ENCODE measurements around the gene DERL2. TPM values are rescaled to one million over a fixed set of nuclear protein-coding genes. Genes with fewer than 3 reads are reported as not detected.
A peak's percentile ranks its signal among the peaks of the same experiment; 100 is the strongest.

DERL2 gene
- 104 TPM for polyA plus RNA-seq (2012; ENCODE audit: insufficient read length, low read depth)

DNA sequence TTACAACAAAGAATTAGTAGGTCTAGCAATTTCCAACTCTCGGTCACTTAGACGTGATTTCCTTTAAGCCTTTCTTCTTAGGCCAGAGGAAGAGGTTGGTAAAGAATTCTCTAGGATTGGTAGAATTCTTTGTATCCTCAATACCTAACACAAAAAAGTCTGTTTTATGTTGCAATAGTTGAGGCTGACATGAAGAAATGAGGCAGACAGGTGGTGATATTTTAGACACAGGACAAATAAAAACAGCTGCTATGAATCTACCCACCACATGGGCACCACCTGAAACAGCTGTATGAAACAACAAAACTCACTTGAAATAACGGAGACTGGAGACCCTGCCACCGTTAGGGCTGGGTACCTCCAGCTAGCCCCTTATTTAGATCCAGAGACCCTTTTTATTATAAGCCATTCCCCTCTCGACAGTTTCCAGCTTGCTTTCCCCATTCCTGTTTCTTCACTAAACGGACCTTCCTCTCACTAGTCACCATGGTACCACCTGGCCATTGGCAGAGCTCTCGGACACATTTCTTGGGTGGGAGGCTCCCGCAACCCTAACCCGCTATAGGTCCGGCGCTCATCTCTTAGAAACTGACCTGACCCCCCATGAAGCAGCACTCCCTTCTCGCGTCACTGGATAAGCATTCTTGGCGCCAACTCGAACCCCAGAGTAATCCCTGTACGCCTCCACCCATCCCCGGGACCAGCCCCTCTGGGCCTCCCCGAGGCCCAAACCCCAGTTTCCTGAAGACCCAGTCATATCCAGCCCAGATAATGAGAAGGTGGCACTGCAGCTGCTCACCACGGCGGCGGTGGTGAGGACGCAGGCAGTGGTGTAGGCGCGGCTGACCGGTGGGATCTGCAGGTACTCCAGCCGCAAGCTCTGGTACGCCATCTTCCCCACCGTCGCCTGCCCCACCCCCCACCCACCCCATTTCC, at the start of gene DERL2:
DERL2 (minus strand) TSS at position 909 of the 936 bp plus-strand sequence; CDS start at position 892, 17 bp downstream.
- TF ChIP-seq POLR2AphosphoS5 (IDR thresholded peaks at IDR 0.05; ENCODE audit: low read depth, low read length) (no peak; the same call in 1 of the 2 replicates), FOXP2 (optimal IDR thresholded peaks at IDR 0.05; ENCODE audit: borderline replicate concordance, extremely low read depth, extremely low read length, insufficient read depth) (no peak), SIN3A (IDR thresholded peaks at IDR 0.05; ENCODE audit: borderline replicate concordance, insufficient read depth, low read length) (peak; percentile 87; the same call in 1 of the 2 replicates)
- TF ChIP-seq, protein P1, sequence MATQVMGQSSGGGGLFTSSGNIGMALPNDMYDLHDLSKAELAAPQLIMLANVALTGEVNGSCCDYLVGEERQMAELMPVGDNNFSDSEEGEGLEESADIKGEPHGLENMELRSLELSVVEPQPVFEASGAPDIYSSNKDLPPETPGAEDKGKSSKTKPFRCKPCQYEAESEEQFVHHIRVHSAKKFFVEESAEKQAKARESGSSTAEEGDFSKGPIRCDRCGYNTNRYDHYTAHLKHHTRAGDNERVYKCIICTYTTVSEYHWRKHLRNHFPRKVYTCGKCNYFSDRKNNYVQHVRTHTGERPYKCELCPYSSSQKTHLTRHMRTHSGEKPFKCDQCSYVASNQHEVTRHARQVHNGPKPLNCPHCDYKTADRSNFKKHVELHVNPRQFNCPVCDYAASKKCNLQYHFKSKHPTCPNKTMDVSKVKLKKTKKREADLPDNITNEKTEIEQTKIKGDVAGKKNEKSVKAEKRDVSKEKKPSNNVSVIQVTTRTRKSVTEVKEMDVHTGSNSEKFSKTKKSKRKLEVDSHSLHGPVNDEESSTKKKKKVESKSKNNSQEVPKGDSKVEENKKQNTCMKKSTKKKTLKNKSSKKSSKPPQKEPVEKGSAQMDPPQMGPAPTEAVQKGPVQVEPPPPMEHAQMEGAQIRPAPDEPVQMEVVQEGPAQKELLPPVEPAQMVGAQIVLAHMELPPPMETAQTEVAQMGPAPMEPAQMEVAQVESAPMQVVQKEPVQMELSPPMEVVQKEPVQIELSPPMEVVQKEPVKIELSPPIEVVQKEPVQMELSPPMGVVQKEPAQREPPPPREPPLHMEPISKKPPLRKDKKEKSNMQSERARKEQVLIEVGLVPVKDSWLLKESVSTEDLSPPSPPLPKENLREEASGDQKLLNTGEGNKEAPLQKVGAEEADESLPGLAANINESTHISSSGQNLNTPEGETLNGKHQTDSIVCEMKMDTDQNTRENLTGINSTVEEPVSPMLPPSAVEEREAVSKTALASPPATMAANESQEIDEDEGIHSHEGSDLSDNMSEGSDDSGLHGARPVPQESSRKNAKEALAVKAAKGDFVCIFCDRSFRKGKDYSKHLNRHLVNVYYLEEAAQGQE (IDR thresholded peaks at IDR 0.05; ENCODE audit: insufficient read depth in 1 of 2, low read depth in 2 of 2, low read length in 2 of 2), result peak in 1 of 2 experiments; percentile 41; a peak in 1 of 4 replicates

DNA sequence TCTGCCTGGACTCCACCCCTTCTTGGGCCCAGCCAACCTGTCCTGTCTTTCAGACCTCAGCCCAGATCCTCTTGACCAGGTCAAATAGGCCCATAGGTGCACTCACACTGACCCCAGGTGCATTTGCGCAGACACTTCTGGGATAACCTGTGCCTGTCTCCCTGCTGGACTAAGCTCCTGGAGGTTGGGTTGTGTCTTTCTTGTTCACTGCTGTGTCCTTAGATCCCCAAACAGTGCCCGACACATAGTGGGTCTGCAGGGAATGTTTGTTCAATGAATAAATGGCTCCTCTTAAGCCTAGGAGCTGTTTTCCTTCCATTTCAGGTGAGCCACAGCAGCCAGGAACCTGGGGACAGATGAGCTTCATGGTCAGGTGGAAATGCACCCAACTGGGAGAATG, 49.5 kb upstream of the DERL2 start:
- TF ChIP-seq SIN3A (IDR thresholded peaks at IDR 0.05; ENCODE audit: borderline replicate concordance, insufficient read depth, low read length), result no peak
- no peak for TF ChIP-seq FOXP2 (optimal IDR thresholded peaks at IDR 0.05; ENCODE audit: borderline replicate concordance, extremely low read depth, extremely low read length, insufficient read depth)
- TF ChIP-seq TAF1 (IDR thresholded peaks at IDR 0.05; ENCODE audit: borderline replicate concordance, insufficient read depth, low read length), result no peak
- TF ChIP-seq POLR2AphosphoS5 (IDR thresholded peaks at IDR 0.05; ENCODE audit: low read depth, low read length), result no peak
- TF ChIP-seq, protein P1 (IDR thresholded peaks at IDR 0.05; ENCODE audit: insufficient read depth in 1 of 2, low read depth in 2 of 2, low read length in 2 of 2), result no peak

DNA sequence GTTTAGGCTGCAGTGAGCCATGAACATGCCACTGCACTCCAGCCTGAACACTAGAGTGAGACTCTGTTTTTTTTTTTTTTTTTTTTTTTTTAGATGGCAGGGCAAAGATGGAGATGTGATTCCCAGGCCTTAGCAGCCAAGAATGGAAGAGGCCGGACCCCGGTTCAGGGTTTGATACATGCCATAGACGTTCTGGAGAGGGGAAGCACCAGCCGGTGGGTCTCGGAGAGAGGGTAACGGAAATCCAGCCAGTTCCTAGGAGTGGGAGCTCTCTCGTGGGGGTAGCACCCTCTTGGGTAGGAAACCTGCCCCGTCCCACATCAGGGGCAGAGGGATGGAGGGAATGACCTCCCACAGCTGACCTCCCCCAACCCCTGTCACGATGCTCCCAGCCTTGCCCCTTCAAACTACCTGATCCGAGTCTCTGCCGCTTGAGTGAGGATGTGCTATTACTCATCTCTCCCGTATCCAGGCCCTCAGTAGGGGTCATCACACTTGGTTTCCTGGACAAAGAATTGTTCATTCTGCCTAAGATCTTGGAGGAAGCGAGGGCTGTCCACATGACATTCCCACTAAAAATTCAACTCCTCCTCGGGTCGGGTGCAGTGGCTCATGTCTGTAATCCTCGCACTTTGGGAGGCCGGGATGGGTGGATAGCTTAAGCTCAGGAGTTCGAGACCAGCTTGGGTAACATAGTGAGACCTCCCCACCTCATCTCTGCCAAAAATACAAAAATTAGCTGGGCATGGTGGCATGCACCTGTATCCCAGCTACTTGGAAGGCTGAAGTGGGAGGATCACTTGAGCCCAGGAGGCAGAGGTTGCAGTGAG, 47.7 kb upstream of the DERL2 start:
- TF ChIP-seq FOXP2 (optimal IDR thresholded peaks at IDR 0.05; ENCODE audit: borderline replicate concordance, extremely low read depth, extremely low read length, insufficient read depth) (no peak), POLR2AphosphoS5 (IDR thresholded peaks at IDR 0.05; ENCODE audit: low read depth, low read length) (no peak), SIN3A (IDR thresholded peaks at IDR 0.05; ENCODE audit: borderline replicate concordance, insufficient read depth, low read length) (no peak)

DNA sequence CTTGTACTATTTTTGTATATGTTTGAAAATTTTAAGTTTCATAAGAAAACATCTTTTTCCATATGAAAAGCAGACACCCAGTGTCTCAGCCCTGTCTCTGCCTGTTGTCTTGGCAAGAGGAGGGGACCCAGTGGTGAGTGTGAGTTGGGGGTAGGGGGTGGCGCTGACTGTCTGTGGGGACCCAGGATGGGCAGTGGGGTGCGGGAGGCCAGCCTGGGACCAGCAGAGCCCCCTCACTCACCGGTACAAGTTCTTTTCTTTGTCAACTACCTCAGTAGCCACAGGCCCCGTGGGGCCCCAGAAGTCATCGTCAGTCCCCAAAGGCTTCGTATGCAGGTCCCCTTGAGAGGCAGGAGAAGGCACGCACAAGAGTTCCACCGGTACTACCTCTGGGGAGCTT, 46.6 kb upstream of the DERL2 start:
- no peak for TF ChIP-seq POLR2AphosphoS5 (IDR thresholded peaks at IDR 0.05; ENCODE audit: low read depth, low read length)
- TF ChIP-seq, protein P1 (IDR thresholded peaks at IDR 0.05; ENCODE audit: insufficient read depth in 1 of 2, low read depth in 2 of 2, low read length in 2 of 2), result no peak
- no peak for TF ChIP-seq SIN3A (IDR thresholded peaks at IDR 0.05; ENCODE audit: borderline replicate concordance, insufficient read depth, low read length)
- TF ChIP-seq TAF1 (IDR thresholded peaks at IDR 0.05; ENCODE audit: borderline replicate concordance, insufficient read depth, low read length), result no peak
- TF ChIP-seq FOXP2 (optimal IDR thresholded peaks at IDR 0.05; ENCODE audit: borderline replicate concordance, extremely low read depth, extremely low read length, insufficient read depth), result no peak

DNA sequence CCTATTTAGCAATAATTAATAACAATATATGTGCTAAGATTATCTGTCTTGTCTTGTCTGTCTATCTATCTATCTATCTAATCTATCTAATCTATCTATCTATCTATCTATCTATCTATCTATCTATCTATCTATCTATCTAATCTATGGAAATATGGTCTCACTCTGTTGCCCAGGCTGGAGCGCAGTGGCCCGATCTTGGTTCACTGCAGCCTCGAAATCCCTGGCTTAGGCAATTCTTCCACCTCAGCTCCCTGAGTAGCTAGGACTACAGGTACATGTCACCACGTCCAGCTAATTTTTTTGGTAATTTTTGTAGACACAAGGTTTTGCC, 45.1 kb upstream of the DERL2 start:
- TF ChIP-seq SIN3A (IDR thresholded peaks at IDR 0.05; ENCODE audit: borderline replicate concordance, insufficient read depth, low read length) (no peak), POLR2AphosphoS5 (IDR thresholded peaks at IDR 0.05; ENCODE audit: low read depth, low read length) (no peak), TAF1 (IDR thresholded peaks at IDR 0.05; ENCODE audit: borderline replicate concordance, insufficient read depth, low read length) (no peak), FOXP2 (optimal IDR thresholded peaks at IDR 0.05; ENCODE audit: borderline replicate concordance, extremely low read depth, extremely low read length, insufficient read depth) (no peak)
- TF ChIP-seq, protein P1 (IDR thresholded peaks at IDR 0.05; ENCODE audit: insufficient read depth in 1 of 2, low read depth in 2 of 2, low read length in 2 of 2), result no peak
